NCI-H526 (cell line): Measurements from ENCODE around the gene GATC.

Experiments
- DNase-seq, 2 experiments: peaks; one replicate each; lab custom pipeline; 2025; lab: John Stamatoyannopoulos, UW

The GATC gene

GRCh38 chr12:120497524-120498150 is 51.4 kb downstream of the GATC start:
- no peak for DNase-seq

DNA sequence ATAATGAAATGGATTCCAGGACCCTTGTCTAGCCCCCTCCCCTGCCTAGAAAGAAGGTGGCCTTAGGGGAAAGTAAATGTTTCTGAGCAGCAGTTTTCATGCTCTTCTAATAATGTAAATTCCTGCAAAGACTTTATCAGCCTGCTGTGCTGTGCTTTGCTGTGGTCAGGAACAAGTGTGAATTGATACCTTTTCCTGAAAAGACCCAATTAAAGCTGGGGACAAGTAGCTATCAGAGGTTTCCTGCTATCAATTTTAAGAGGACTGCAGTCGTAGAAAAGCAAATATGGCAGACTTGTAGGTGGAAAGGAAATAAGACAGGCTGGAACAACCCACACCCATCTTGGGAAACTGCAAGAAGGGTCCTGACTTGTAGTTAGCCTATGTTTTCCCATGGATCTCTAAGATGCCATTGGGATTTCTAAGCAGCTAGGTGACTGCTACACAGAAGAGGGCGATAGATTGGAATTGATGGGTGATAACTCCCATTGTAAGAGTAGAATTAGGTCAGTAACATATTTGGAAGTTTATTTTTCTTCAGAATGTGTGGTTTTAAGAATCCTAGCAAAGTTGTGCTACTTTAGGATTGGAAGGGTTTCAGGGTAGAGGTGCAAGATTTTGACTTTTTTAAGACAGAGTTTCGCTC is 52.7 kb downstream of the GATC start:
- DNase-seq, result no peak

GRCh38 chr12:120500581-120500980 is 54.3 kb downstream of the GATC start:
- DNase-seq, result no peak

DNA sequence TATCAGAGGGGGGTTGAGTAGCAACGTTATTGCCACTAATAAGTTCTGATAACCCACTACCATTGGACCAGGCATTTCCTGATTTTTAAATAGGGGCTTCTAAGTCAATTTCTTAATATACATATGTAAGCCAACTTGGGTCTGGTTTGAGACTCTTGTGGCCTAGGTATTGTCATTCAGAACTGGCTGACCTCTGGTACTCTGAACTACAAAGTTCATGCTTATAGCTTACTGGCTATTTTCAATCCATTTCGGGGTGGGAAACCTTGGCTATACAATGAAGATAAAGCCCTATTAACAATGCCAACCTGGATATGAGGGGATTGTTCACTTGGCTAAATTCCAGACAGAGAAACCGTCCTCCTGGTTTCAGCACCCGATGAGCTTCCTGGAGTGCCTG is 58.3 kb downstream of the GATC start:
- no peak for DNase-seq

GRCh38 chr12:120508537-120508936 is 62.3 kb downstream of the GATC start:
- no peak for DNase-seq
